NCI-H2029 (cell line): ENCODE data around the gene SBNO1.
A peak's percentile ranks its signal among the peaks of the same experiment; 100 is the strongest.
"Not testable (repeated sequence)": the region's sequence is repeated elsewhere in the genome, so short reads cannot be mapped to it uniquely, and the experiment has no call there.

Experiments used
- DNase-seq: peaks from one replicate; lab custom pipeline; 2025; lab: John Stamatoyannopoulos, UW

SBNO1 gene

DNA sequence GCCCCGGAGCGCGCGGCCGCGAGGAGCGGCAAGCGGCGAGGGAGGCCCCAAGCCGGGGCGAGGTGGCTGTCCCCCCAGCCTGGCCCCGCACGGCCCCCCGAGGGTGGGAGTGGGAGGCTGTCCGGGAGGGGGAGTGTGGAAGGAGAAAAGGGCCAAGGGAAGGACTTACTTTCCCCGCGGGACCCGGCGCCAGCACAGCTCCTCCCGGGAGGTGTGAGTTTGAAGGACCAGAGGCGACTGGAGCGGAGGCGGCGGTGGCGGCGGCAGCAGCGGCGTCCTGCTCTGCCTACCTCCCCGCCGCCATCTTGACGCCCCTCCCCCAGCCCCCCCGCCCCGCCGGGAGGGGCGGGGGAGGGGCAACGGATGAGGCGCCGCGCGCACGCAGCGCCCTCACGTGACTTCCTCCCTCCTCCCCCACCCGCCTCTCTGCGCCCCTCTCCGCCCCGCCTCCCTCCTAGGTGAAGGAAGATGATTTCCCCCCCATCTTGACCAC lies at the start of gene SBNO1:
Gene SBNO1 (minus strand): TSS at position 316 of the 493 bp plus-strand sequence. CDS start 14,406 bp downstream, outside the sequence.
- DNase-seq, result peak; percentile 85

DNA sequence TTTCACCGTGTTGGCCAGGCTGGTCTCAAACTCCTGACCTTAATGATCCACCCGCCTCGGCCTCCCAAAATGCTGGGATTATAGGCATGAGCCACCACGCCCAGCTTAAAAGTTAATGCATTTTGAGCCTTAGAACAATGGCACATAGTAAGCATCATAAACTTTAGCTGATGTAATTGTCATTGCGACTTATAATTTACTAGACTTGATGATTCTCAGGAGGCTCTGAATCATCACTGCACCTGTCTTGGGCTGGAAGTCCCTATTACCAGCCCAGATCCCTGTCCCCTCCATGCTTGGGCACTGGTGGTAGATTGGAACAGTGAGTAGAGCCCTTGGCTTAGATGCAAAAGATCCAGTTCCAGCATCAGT lies 45.4 kb upstream of the SBNO1 start:
- DNase-seq, result no peak

DNA sequence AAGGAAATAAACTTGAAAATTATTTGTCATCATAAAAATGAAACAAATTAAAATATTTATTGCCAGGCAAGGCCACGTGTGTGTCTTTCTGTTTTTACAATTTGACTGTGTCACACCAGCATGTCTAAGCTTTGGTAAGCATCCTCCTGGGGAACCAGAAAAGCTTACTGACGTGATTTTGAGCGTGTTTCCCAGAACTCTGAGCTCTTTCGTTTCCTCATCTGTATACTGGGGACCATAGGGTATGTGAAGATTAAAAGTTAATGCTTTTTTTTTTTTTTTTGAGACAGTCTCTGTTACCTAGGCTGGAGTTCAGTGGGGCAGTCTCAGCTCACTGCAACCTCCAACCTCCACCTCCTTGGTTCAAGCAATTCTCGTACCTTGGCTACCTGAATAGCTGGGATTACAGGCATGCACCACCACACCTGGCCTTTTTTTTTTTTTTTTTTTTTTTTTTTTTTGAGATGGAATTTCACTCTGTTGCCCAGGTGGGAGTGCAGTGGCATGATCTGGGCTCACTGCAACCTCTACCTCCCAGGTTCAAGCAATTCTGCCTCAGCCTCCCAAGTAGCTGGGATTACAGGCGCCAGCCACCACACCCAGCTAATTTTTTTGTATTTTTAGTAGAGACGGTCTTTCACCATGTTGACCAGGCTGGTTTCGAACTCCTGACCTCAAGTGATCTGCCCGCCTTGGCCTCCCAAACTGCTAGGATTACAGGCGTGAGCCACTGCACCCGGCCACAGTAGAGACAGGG lies 44.8 kb upstream of the SBNO1 start:
- DNase-seq, result not testable (repeated sequence)

DNA sequence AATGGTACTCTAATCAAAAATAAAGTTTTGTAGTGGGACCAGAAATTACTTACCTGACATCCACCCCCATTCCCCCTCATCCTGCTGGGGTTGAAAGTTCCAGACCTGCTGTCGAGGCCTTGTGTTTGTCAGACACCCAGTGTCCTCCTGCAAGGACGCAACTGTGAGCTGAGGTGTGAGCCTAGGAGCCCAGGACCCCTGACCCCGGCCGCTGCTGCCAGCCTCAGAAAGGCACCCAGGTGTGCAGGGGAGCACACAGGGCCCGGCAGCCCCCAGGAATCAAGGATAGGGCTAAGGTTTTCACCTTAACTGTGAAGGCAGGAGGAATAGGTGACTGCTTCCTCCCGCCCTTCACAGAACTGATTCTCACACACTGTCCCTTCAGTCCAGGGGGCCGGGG lies 44.0 kb upstream of the SBNO1 start:
- not testable (repeated sequence) for DNase-seq

DNA sequence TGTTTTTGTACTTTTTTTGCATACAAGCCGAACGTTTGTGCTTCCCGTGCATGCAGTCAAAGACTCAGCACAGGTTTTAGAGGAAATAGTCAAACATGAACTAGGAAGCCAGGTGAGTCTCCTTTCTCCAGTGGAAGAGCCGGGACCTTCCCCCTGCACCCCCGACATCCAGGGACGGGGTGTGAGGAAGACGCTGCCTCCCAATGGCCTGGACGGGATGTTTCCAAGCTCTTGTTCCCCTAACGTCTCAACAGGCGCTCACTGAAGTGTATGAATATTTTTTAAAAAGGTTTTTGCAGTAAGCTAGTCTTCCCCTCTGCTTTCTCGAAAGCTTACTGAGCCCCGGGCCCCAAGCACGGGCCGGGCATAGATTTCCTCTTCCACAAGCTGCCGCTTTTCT lies 43.3 kb upstream of the SBNO1 start:
- not testable (repeated sequence) for DNase-seq

DNA sequence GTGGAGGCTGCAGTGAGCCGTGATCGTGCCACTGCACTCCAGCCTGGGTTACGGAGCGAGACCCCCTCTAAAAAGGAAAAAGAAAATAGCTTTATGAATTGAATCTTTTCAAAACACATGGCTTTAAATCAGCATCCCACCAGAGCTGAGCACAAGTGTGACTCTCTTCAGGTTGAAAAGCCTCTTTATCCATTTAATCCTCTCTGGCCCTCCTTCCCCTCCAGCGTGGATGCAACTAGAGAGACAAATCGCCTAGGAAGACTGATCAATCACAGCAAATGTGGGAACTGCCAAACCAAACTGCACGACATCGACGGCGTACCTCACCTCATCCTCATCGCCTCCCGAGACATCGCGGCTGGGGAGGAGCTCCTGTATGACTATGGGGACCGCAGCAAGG lies 42.6 kb upstream of the SBNO1 start:
- DNase-seq, result not testable (repeated sequence)

DNA sequence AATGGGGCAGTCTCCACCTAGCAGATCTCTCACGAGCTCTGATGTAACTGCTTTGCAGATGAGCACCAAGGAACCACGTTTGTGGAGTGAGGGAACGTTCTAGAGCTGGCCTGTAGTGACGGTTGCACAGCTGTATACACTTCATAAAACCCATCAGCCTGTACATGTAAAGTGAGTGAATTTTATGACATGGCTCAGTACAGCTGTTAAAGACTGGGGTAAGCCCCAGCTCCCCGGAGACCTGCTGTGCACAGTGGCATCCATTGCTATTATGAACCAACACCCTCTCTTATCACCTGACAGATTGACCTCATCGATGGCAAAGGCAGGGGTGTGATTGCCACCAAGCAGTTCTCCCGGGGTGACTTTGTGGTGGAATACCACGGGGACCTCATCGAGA lies 39.9 kb upstream of the SBNO1 start:
- DNase-seq, result no peak

DNA sequence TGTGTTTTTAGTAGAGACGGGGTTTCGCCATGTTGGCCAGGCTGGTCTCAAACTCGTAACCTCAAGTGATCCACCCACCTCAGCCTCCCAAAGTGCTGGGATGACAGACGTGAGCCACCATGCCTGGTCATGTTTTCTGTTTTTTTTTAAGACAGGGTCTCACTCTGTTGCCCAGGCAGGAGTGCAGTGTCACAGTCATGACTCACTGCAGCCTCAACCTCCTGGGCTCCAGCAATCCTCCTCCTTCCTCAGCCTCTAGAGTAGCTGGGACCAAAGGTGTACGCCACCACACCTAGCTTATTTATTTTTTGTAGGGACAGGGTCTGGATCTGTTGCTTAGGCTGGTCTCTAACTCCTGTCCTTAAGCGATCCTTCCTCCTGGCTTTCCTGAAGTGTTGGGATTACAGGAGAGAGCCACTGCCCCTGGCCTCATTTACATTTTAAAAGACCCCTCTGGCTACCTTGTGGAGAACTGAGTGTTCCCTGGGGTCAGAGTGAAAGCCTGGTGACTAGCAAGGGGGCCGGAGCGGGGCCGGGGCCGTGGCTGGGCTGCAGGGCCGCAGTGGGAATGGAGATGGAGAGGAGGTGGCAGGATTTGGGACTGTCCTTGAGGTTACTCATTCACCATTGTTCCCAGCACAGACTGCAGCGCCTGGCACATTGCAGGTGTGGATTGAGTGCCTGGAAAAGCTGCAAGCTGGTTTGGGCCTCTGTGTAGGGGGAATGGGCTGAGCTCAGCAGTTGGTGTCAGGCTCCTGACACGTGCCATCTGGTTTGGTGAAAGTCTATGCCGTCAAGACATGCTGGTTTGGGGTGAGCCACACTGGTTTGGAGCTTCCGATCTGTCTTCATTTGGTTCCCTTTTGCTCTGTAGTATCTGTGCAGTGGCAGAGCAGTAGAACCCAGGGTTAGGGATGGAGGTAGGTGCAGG lies 37.4 kb upstream of the SBNO1 start:
- DNase-seq, result no peak

DNA sequence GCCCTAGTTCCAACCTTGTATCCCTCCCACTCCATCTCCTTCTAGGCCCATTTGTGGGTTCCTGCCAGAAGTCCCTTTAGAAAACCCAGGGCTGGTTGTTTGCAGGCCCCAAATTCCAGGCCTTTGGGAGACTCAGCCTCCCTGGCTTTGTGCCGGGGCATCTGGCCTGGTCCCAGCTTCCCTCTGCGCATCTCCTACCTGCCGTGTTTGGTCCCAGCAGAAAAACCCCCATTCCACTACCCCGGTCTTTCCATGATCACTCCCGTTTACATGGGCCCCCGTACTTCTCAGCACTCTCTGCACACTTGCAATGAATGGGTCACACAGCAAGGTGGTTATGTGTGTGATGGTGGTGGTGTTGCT lies 34.6 kb upstream of the SBNO1 start:
- no peak for DNase-seq

DNA sequence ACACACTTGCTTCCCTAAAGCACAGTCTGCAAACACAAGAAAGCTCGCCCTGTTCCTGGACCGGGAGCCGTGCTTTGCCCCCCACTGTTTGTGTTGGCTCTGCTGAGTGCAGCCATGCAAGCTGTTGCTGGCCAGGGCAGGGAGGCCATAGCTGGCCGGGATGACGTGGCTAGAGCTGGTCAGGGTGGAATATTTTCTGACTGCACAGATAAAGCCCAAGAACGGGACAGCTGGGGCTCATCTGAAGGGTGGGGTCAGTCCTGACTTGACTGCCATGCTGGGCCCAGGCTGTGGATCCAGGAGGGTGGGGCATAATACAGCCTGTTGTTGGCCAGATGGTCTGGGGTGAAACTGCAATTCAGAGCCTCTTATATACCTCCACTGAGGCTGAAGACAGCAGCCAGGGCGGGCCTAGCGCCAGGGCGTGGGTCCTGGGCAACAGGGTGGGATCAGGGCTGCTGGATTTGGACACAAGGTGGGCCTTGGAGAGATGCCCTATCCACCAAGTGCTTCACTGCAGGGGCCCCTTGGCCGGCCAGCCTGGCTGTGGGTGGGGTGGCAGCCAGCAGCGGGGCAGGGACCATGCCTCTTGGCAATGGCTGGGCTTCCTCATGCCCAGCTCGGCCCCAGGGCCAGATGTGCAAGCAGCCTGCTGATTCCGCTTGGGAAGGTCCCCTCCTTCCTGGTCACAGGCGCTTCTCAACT lies 34.1 kb upstream of the SBNO1 start:
- DNase-seq, result no peak

DNA sequence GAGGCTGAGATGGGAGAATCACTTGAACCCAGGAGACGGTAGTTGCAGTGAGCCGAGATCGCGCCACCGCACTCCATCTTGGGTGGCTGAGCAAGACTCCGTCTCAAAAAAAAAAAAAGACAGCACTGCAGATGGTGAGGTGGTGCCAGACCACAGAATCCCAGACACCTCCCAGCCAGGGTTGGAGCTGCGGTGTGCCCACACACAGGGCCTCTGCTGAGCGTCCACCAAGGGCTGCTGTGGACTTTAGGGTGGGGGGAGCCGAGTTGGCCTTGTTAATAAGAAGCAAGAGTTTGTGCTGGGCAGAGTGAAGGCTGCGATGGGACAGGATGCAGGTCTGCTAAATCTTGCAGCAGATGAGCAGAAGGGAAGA lies 33.5 kb upstream of the SBNO1 start:
- no peak for DNase-seq

DNA sequence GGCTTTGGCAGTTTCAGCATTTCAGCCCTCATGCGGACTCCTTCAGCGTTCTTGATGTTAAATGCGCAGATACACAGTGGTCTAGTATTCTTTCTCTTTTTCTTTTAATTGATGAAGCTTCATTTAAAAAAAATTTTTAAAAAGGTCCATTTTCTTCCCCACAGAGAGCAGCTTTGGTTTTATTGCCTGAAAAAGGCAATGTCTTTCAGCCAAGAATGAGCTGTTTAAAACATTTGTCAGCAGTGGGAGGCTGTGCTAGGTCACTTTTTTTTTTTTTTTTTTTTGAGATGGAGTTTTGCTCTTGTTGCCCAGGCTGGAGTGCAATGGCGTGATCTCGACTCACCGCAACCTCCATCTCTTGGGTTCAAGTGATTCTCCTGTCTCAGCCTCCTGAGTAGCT lies 32.8 kb upstream of the SBNO1 start:
- DNase-seq, result no peak

DNA sequence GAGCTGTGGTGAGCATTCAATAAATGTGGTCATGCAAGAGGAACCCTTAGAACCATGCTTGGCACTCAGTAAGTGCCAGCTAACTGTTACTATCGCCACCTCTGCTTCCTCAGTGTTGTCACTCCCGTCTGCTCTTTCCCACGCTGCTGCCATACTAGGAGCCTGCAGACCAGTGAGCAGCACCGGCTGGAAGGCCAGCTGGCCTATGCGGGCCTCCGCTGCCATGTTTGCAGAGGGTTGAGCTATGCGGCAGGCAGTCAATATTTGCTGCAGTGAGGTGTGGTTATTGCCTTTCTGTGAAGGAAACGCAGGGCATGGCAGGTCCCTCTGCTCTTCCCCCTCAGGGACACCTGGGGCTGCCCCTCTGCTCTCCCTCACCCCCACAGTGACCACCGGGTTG lies 32.3 kb upstream of the SBNO1 start:
- DNase-seq, result no peak

DNA sequence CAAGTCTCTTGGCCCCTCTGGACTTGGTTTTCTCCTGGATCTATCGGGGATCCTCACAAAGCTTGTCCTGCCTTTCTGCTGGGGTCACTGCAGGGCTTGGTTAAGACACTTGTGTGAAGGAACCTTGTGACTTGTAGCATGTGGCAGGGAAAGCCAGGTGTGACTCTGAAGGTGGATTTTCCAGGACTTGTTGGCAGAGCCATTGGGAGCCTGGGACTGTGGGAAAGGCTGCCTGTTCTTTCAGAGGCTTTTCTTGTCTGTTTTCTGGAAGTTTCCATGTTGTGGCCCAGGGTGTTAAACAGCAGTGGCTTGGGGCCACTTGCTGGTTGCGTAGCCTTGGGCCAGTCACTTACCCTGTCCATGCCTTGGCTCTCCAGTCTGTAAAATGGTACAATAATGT lies 31.9 kb upstream of the SBNO1 start:
- no peak for DNase-seq

DNA sequence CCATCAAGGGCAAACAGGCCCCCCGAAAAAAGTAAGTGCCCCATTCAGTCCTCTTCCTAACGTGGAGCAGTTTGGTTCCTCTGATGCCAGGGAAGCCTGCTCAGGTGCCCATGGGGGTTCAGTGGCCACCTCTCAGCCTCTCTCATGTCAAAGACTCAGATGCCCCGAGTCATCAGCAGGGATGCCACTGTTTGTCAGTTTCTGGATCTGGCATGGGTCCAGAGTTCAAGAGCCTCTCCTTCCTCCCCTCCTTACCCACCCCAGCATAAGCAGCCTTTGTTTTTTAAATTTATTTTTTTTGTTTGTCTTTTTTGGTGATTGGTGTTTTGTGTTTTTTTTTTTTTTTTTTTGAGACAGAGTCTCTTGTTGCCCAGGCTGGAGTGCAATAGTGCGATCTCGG lies 30.6 kb upstream of the SBNO1 start:
- DNase-seq, result no peak

DNA sequence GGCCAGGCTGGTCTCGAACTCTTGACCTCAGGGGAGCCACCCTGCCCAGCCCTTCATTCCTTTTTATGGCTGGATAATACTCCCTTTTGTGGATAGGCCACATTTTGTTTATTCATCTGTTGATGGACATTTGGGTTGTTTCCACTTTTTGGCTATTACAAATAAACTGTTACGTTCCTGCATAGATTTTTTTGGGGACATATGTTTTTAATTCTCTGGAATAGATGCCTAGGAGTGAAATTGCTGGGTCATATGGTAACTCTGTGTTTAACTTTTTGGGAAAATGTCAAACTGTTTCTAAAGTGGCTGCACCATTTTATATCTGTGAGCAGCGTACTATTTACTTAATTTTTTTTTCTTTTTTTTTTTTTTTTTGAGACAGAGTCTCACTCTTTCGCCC lies 29.1 kb upstream of the SBNO1 start:
- DNase-seq, result no peak

DNA sequence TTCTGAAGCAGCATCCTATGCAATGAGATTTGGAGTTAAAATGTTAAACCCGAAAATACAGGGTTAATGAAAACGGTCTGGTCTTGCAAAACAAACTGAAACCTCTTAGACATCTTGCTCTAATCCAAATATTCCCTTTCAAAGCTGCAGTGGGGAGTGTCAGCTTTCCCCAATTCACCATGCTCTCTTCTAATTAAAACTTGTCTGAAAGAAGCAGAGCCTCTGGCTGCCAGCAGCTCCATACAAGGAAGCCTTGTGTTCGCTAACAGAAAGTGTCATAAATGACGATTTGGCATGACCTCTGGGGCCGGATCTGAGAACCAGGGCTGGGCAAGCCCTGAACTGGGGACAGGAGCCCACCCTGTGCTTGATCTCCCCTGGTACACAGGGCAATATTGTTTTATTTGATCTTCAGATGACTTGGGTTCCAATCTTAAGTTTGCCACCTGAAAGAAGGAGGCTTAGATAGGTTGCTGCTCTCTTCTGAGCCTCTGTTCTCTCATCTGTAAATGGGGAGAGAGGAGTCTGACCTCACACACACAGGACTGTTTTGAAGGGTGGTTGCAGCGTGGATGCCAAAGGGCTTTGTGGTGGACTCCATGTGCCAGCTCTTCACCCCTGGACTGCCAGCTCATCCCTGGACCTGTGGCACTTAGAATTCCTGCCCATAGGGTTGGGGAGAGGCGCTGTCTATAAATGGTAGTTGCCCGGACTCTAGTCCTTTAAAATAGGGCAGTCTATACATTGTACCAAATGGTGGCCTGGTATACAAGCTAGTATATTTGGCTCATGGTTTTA lies 27.1 kb upstream of the SBNO1 start:
- DNase-seq, result no peak

DNA sequence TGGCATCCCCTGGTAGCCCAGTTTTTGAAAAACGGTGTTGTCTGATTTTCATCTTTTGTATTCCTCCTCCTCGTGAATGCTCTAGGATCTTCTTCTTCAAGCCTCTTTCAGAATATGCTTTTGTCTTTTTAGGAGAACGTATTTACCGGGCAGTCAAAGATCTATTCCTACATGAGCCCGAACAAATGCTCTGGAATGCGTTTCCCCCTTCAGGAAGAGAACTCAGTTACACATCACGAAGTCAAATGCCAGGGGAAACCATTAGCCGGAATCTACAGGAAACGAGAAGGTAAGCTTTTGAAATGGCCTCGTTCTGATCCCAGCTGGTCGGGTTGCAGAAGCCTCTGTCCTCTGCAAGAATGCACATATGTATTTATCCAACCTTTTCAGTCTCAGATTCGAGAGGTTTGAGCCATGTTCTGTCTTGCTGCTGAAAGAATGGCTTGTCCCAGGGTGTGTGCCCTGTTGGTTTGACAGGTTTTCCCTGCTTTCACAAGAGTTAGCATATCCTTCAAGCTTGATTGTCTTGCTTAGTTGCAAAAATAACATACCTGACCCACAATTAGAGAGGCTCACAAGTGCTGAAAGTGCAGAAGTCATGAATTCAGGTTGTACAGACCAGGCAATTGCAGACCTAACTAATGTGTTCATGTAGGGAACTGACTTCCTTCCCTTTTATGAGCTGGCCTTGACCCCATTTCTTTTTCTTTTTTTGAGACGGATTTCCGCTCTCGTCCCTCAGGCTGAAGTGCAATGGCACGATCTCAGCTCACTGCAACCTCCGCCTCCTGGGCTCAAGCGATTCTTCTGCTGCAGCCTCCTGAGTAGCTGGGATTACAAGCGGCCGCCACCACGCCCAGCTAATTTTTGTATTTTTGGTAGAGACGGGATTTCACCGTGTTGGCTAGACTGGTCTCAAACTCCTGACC lies 26.1 kb upstream of the SBNO1 start:
- DNase-seq, result no peak

DNA sequence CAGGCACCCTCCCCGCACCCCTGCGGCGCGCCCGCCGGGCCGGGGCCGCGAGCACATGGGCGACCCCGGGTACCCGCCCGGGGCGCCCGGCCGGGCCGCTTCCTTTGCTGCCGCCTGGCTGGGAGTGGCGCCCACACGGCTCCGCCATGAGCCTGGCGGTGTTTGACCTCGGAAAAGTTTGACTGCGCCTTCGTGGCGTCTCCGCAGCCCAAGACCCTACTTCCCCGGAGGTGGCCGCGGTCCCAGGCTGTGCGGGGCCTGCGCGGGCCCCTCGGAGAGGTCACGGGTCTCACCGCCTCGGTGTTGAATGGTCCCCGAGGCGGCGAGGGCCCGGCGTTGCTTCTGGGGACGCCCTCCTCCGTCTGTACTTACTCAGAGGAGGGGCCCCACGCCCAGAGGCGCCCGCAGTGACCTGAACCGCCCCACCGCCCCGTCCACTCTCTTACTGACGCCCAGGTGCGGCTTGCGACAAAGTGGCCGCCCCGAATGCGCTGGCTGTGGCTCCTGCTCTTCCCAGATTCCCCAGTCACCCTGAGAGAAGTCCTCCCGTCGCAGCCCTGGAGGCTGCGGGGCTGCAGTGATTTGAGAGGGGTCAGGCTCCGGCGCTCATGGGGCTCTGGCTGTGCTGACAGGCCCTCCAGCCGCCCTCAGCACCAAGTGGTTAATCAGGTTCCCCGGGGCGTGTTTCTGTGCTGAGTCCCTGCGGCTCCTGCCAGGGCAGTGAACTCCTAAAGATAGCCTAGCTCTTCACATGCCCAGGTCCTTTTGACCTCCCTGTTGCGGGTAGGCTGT lies 25.1 kb upstream of the SBNO1 start:
- no peak for DNase-seq
